T-helper 2 cell treated with Interferon-gamma antibody and Interleukin-4, amounts not matched to agents 100 ng/mL and 5 ng/mL, for 36 hours (primary cell): ENCODE measurements around the gene ARHGAP8. TPM values are rescaled to one million over a fixed set of nuclear protein-coding genes. Genes with fewer than 3 reads are reported as not detected.

Source experiments
- intact Hi-C: fragments of 100-400 bp; cut with micrococcal nuclease; formaldehyde crosslinking; loops from one replicate; pipeline ENCODE4 v1.15.1; 2023
- total RNA-seq: library from RNA; stranded (reverse); gene quantifications from 2 replicates; pipeline ENCODE4 v1.2.3, GENCODE V29; 2022

The ARHGAP8 gene
- 0.50 and 0.52 TPM in 2 replicates for total RNA-seq

- intact Hi-C loops: no loop called here
These were observed at the start of gene ARHGAP8 for GRCh38 chr22:44752285-44753188. TSS of gene ARHGAP8 (plus strand) at chr22:44752575. CDS start at chr22:44786528, 33,953 bp downstream.

- intact Hi-C loops: no loop called here
These were observed 49.0 kb upstream of the ARHGAP8 start for GRCh38 chr22:44703255-44703870.

GRCh38 chr22:44704159-44705021 is 48.0 kb upstream of the ARHGAP8 start:
- intact Hi-C loops: no loop called here

GRCh38 chr22:44705022-44705297 is 47.4 kb upstream of the ARHGAP8 start:
- intact Hi-C loops: no loop called here

GRCh38 chr22:44706488-44706887 is 45.9 kb upstream of the ARHGAP8 start:
- intact Hi-C loops: no loop called here

- intact Hi-C loops: no loop called here
These were observed 45.2 kb upstream of the ARHGAP8 start for GRCh38 chr22:44707178-44707577.

GRCh38 chr22:44707752-44708151 is 44.6 kb upstream of the ARHGAP8 start:
- intact Hi-C loops: no loop called here

- intact Hi-C loops: no loop called here
These were observed 42.4 kb upstream of the ARHGAP8 start for GRCh38 chr22:44709881-44710392.

GRCh38 chr22:44710474-44711240 is 41.7 kb upstream of the ARHGAP8 start:
- intact Hi-C loops: no loop called here

- intact Hi-C loops: no loop called here
These were observed 41.2 kb upstream of the ARHGAP8 start for GRCh38 chr22:44711241-44711560.

- intact Hi-C loops: no loop called here
These were observed 40.5 kb upstream of the ARHGAP8 start for GRCh38 chr22:44711690-44712555.

GRCh38 chr22:44712962-44713361 is 39.4 kb upstream of the ARHGAP8 start:
- intact Hi-C loops: no loop called here

GRCh38 chr22:44714703-44715350 is 37.5 kb upstream of the ARHGAP8 start:
- intact Hi-C loops: no loop called here

- intact Hi-C loops: no loop called here
These were observed 34.0 kb upstream of the ARHGAP8 start for GRCh38 chr22:44718418-44718817.

- intact Hi-C loops: no loop called here
These were observed 32.6 kb upstream of the ARHGAP8 start for GRCh38 chr22:44719586-44720368.

GRCh38 chr22:44721213-44721612 is 31.2 kb upstream of the ARHGAP8 start:
- intact Hi-C loops: no loop called here

GRCh38 chr22:44722611-44723010 is 29.8 kb upstream of the ARHGAP8 start:
- intact Hi-C loops: no loop called here

GRCh38 chr22:44723801-44724200 is 28.6 kb upstream of the ARHGAP8 start:
- intact Hi-C loops: no loop called here

- intact Hi-C loops: no loop called here
These were observed 28.0 kb upstream of the ARHGAP8 start for GRCh38 chr22:44724416-44724815.
